ENCODE data around the gene DEXI. TPM values are rescaled to one million over a fixed set of nuclear protein-coding genes. Genes with fewer than 3 reads are reported as not detected.

The DEXI gene
- total and polyA plus RNA-seq, 2 of the 4 experiments (the other 2 are of a cell fraction): 43.7 to 63.6 TPM

DNA sequence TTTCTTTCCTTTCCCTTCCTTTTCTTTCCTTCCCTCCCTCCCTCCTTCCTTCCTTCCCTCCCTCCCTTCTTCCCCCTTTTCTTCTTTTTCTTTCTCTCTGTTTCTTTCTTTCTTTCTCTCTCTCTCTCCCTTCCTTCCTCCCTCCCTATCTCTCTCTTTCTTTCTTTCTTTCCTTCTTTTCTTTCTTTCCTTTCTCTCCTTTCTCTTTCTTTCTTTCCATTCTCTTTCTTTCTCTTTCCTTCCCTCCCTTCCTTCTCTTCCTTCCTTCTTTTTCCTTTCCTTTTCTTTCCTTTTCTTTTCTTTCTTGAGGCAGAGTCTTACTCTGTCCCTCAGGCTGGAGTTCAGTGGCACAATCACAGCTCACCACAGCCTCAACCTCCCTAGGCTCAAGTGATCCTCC is 31.0 kb downstream of the DEXI start:
- H3K56ac ChIP-seq (ENCODE audit: extremely low read depth, insufficient read depth, low read length): no peak overlapping the region
- dilution Hi-C loops (cut with HindIII; ENCODE audit: low sequenced_read_pairs, unreplicated experiment) (no loop called here), intact Hi-C loops (cut with micrococcal nuclease) (no loop called here), in situ Hi-C loops (cut with MboI; ENCODE audit: low sequenced_read_pairs) (loop anchor here (5.0 to 25.0 kb wide), 3 partner anchors 159 to 649 kb away; no protein-coding TSS in a partner anchor)
- H3K4me3 ChIP-seq (ENCODE audit: insufficient read depth, low read depth, low read length): no peak overlapping the region
- H4K8ac ChIP-seq (ENCODE audit: low read depth in 2 of 2, low read length in 2 of 2): no peak overlapping the region
- no peaks in the 10 kb centered on the region for H3K9me3 ChIP-seq (ENCODE audit: control insufficient read depth, insufficient read depth, low read length)
- H2BK15ac ChIP-seq (ENCODE audit: low read depth, low read length): no peak overlapping the region
- H2AK9ac ChIP-seq (replicated peaks; ENCODE audit: low read depth, low read length, poor library complexity): no peak overlapping the region
- no peaks in the 10 kb centered on the region for H3K79me1 ChIP-seq (ENCODE audit: low read depth in 1 of 2, low read length in 2 of 2)
- no peak overlapping the region for H3K9ac ChIP-seq (ENCODE audit: low read depth, low read length)
- no TSS peak for BruUV-seq (replicated peaks)
- H2AK5ac ChIP-seq (ENCODE audit: low read depth, low read length): no peak overlapping the region
- no peaks in the 10 kb centered on the region for H3K9me1 ChIP-seq (ENCODE audit: insufficient read depth, low read length)
- no peak overlapping the region for H2BK120ac ChIP-seq (ENCODE audit: low read depth, low read length)
- H3K14ac ChIP-seq (replicated peaks; ENCODE audit: low read depth, low read length): no peak overlapping the region
- H3K27me3 ChIP-seq (ENCODE audit: control insufficient read depth, insufficient read depth, low read length): peaks cover 21% of the 10 kb centered on the region
- TF ChIP-seq RFX5 (IDR thresholded peaks at IDR 0.05; ENCODE audit: low read depth, low read length) (no peak), NFE2L2 (IDR thresholded peaks at IDR 0.05; ENCODE audit: low read depth, low read length) (no peak), BHLHE40 (IDR thresholded peaks at IDR 0.05; ENCODE audit: low read depth, low read length) (no peak), MAFK (IDR thresholded peaks at IDR 0.05; ENCODE audit: low read depth, low read length) (no peak), MAZ (IDR thresholded peaks at IDR 0.05; ENCODE audit: borderline replicate concordance, low read depth, low read length) (no peak), RAD21 (IDR thresholded peaks at IDR 0.05; ENCODE audit: low read length) (no peak), FOS (IDR thresholded peaks at IDR 0.05; ENCODE audit: low read depth, low read length) (no peak)
- TF ChIP-seq, protein P1, sequence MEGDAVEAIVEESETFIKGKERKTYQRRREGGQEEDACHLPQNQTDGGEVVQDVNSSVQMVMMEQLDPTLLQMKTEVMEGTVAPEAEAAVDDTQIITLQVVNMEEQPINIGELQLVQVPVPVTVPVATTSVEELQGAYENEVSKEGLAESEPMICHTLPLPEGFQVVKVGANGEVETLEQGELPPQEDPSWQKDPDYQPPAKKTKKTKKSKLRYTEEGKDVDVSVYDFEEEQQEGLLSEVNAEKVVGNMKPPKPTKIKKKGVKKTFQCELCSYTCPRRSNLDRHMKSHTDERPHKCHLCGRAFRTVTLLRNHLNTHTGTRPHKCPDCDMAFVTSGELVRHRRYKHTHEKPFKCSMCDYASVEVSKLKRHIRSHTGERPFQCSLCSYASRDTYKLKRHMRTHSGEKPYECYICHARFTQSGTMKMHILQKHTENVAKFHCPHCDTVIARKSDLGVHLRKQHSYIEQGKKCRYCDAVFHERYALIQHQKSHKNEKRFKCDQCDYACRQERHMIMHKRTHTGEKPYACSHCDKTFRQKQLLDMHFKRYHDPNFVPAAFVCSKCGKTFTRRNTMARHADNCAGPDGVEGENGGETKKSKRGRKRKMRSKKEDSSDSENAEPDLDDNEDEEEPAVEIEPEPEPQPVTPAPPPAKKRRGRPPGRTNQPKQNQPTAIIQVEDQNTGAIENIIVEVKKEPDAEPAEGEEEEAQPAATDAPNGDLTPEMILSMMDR (conservative IDR thresholded peaks at IDR 0.05; ENCODE audit: low read depth, low read length): no peak
- TF ChIP-seq, protein P2, sequence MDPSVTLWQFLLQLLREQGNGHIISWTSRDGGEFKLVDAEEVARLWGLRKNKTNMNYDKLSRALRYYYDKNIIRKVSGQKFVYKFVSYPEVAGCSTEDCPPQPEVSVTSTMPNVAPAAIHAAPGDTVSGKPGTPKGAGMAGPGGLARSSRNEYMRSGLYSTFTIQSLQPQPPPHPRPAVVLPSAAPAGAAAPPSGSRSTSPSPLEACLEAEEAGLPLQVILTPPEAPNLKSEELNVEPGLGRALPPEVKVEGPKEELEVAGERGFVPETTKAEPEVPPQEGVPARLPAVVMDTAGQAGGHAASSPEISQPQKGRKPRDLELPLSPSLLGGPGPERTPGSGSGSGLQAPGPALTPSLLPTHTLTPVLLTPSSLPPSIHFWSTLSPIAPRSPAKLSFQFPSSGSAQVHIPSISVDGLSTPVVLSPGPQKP (IDR thresholded peaks at IDR 0.05; ENCODE audit: borderline replicate concordance, low read depth, low read length): no peak
- no peak overlapping the region for H2BK20ac ChIP-seq (ENCODE audit: low read depth, low read length)
- no peak for DNase-seq
- H3K23ac ChIP-seq (ENCODE audit: low read depth, low read length): no peak overlapping the region
- no peak for ATAC-seq (ENCODE audit: low read depth)
- no peak overlapping the region for H4K91ac ChIP-seq (ENCODE audit: insufficient read depth, low read depth, low read length)
- no peak overlapping the region for H3K27ac ChIP-seq (ENCODE audit: insufficient read depth, low read length)
- no peaks in the 10 kb centered on the region for H3K4me1 ChIP-seq (ENCODE audit: control insufficient read depth, insufficient read depth, low read length)
- H3K18ac ChIP-seq (ENCODE audit: low read depth, low read length): no peak overlapping the region
- no peaks in the 10 kb centered on the region for H3K36me3 ChIP-seq (ENCODE audit: control insufficient read depth, insufficient read depth, low read length)
- H4K20me1 ChIP-seq (ENCODE audit: insufficient read depth, low read length): no peaks in the 10 kb centered on the region
- POLR2A ChIA-PET (ENCODE audit: unreplicated experiment): no interaction called here
- no peak overlapping the region for H3K4me2 ChIP-seq (ENCODE audit: low read depth, low read length)
- H2AFZ ChIP-seq (replicated peaks; ENCODE audit: low read length, poor library complexity): no peak overlapping the region
- H3K4ac ChIP-seq (ENCODE audit: low read depth, low read length): no peak overlapping the region
- no peak overlapping the region for H2BK5ac ChIP-seq (ENCODE audit: low read depth, low read length, poor library complexity, severe bottlenecking)
- CTCF ChIA-PET: no interaction called here
- no peak overlapping the region for H4K5ac ChIP-seq (ENCODE audit: low read depth, low read length)
